ENCODE measurements around the gene PRPH.

PRPH gene

DNA sequence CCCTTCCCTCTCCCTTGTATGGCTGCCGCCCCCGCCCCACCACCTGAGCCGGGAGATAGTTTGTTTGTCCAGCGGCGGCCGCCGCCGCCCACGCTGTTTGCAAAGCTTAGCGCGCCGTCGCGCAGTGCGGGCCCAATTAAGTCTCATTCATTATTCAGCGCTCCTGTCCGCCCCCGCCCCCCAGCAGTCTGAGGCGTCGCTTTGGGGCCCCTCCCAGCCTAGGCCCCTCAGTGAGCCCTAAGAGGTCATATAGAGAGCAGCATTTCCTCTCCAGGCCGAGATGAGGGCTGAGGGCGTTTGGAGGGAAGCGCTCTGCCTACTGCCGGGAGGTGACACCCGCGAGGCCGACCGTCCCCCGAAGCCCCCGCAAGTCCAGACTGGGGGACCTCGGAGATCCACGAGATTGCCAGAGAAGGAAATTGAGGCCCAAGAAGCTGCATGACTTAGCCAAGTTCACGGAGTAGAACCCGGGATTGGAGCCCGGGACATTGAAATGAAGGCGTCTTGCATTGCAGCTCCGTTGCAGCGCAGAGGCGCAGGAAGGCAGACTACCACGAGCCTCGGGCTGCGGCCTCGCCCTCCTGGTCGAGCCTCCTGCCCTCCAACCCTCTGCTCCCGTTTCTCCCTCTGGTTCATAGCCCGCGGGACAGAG is 51.8 kb downstream of the PRPH start, which contains the start of gene DNAJC22:
Gene DNAJC22, plus strand, starts transcription at position 230 of the 652 bp plus-strand sequence. CDS start 1,985 bp downstream, outside the sequence.
- no peak for DNase-seq (ENCODE audit: low read depth)

DNA sequence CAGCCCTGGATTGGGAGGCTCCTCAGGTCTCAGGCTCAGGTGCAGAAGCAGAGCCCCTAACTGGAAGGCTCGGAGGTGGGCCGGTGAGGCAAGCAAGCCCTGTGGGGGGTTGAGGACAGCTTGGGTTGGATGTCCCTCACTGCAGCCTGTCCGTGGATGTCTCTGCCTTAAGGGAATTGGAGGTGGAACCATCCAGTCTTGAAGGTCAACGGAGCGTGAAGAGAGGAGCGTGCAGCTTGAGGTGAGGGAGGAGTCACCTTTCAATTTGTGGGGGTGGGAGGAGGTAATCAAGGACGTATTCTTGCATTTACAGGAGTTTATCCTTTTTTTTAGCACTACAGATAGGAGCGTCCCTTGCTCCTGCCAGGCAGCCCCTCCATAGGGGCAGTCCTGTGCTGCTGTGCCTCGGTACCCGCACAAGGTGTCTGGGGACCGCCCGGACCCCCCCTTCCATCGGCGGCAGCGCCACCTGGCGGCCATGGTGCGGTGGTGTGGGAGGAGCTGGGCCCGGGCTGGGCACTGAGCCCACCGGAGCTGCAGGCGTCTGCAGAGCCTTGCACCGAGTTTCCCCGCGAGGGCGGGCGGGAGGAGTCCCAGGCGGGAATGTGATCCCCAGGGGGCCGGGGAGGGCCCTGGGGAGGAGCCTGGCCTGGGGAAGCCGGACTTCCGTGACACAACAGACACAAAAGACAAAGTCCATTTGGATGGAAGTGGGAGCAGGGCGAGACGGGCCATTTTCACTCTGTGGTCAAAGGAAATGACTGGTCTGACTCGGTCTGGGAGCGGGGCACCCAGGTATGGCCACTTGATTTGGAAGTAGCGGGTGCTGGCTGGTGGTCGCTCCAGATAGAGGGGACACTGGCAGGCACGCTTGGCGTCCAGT is 52.6 kb downstream of the PRPH start:
- DNase-seq (ENCODE audit: low read depth): peak; percentile 62
